Left ventricle myocardium superior (tissue), 1 donor: ENCODE data around the gene SF3B3. TPM values are rescaled to one million over a fixed set of nuclear protein-coding genes. Genes with fewer than 3 reads are reported as not detected.
"Not testable (repeated sequence)": the region's sequence is repeated elsewhere in the genome, so short reads cannot be mapped to it uniquely, and the experiment has no call there.

Experiments
- ATAC-seq: fragments of 200-7000 bp; cut with Tn5 transposase; one replicate; pipeline ENCODE4 v1.9.1; 2020; ENCODE audit warnings: mild to moderate bottlenecking, moderate library complexity
- DNase-seq: peaks from one replicate; pipeline ENCODE4 v3.0.0-alpha.2; 2020
- intact Hi-C: fragments of 100-400 bp; cut with micrococcal nuclease; formaldehyde crosslinking; loops from one replicate; pipeline ENCODE4 v1.11.0; 2022
- total RNA-seq: library from RNA; stranded (reverse); fragmentation: NEBNext Ultra II Directional; extraction: Animal tissue kit (Norgen Biotek cat#: 25700); gene quantifications from one replicate; pipeline ENCODE4 v1.2.1, GENCODE V29; 2021
- donor health status: DM: no; HTN: yes; CAD: no; lungs with severe emphysema.

Gene SF3B3
- total RNA-seq, 1 donor from 2014 or later: 146 TPM

- no peak for ATAC-seq
Observed at GRCh38 chr16:70508752-70509151, 14.9 kb upstream of the SF3B3 start.

GRCh38 chr16:70510216-70510615 is 13.4 kb upstream of the SF3B3 start:
- ATAC-seq (no peak), DNase-seq (no peak)
- intact Hi-C loops: no loop called here

More at GRCh38 chr16:70508752-70509151, 14.9 kb upstream of the SF3B3 start:
- no peak for DNase-seq
- intact Hi-C loops: no loop called here

- intact Hi-C loops: no loop called here
- ATAC-seq (no peak), DNase-seq (no peak)
Observed at GRCh38 chr16:70511833-70512232, 11.8 kb upstream of the SF3B3 start.

- DNase-seq (no peak), ATAC-seq (no peak)
- intact Hi-C loops: no loop called here
Observed at GRCh38 chr16:70512456-70512855, 11.2 kb upstream of the SF3B3 start.

GRCh38 chr16:70520612-70521297 is 2.9 kb upstream of the SF3B3 start:
- intact Hi-C loops: no loop called here
- DNase-seq (no peak), ATAC-seq (no peak)

- DNase-seq: no peak
- intact Hi-C loops: no loop called here
- no peak for ATAC-seq
Observed at GRCh38 chr16:70522216-70523075, 1.2 kb upstream of the SF3B3 start.

- intact Hi-C loops: no loop called here
- DNase-seq (peak; percentile 92), ATAC-seq (peak; percentile 93)
Observed at GRCh38 chr16:70523076-70523742, 407 bp upstream of the SF3B3 start, which contains the start of gene COG4. COG4 (minus strand) TSS chr16:70523554; CDS start chr16:70523543, 11 bp downstream.

GRCh38 chr16:70524399-70524825 is 796 bp downstream of the SF3B3 start:
- peak; percentile 51 for DNase-seq
- intact Hi-C loops: not testable (repeated sequence)
- peak; percentile 37 for ATAC-seq

- ATAC-seq (no peak), DNase-seq (no peak)
- intact Hi-C loops: no loop called here
Observed at GRCh38 chr16:70526403-70526802, 2.8 kb downstream of the SF3B3 start.

- intact Hi-C loops: no loop called here
Observed at GRCh38 chr16:70527315-70527996, 3.8 kb downstream of the SF3B3 start.

GRCh38 chr16:70529051-70529777 is 5.6 kb downstream of the SF3B3 start:
- no peak for ATAC-seq
- DNase-seq: no peak
- intact Hi-C loops: no loop called here

More at GRCh38 chr16:70527315-70527996, 3.8 kb downstream of the SF3B3 start:
- ATAC-seq: no peak
- no peak for DNase-seq

GRCh38 chr16:70529954-70530353 is 6.3 kb downstream of the SF3B3 start:
- ATAC-seq, intact Hi-C loops, DNase-seq: not testable (repeated sequence)

- ATAC-seq (no peak), DNase-seq (no peak)
- intact Hi-C loops: no loop called here
Observed at GRCh38 chr16:70534971-70535370, 11.4 kb downstream of the SF3B3 start.

- DNase-seq (no peak), ATAC-seq (no peak)
- intact Hi-C loops: no loop called here
Observed at GRCh38 chr16:70540994-70541393, 17.4 kb downstream of the SF3B3 start.

GRCh38 chr16:70544548-70544947 is 20.9 kb downstream of the SF3B3 start:
- intact Hi-C loops: no loop called here
- ATAC-seq: no peak
- no peak for DNase-seq

- DNase-seq: no peak
- no peak for ATAC-seq
- intact Hi-C loops: no loop called here
Observed at GRCh38 chr16:70548936-70549335, 25.3 kb downstream of the SF3B3 start.

GRCh38 chr16:70550082-70550481 is 26.5 kb downstream of the SF3B3 start:
- intact Hi-C loops: no loop called here
- DNase-seq: no peak
- ATAC-seq: peak; percentile 68

GRCh38 chr16:70551788-70552187 is 28.2 kb downstream of the SF3B3 start:
- DNase-seq (no peak), ATAC-seq (no peak)
- intact Hi-C loops: no loop called here

GRCh38 chr16:70552675-70553074 is 29.1 kb downstream of the SF3B3 start:
- ATAC-seq: no peak
- DNase-seq: no peak
- intact Hi-C loops: no loop called here
